Measurements from ENCODE around the gene GALNT2. TPM values are rescaled to one million over a fixed set of nuclear protein-coding genes. Genes with fewer than 3 reads are reported as not detected.

The GALNT2 gene
- total and polyA plus RNA-seq, 10 donors: 7.9 to 44.8 (median 36.9) TPM

DNA sequence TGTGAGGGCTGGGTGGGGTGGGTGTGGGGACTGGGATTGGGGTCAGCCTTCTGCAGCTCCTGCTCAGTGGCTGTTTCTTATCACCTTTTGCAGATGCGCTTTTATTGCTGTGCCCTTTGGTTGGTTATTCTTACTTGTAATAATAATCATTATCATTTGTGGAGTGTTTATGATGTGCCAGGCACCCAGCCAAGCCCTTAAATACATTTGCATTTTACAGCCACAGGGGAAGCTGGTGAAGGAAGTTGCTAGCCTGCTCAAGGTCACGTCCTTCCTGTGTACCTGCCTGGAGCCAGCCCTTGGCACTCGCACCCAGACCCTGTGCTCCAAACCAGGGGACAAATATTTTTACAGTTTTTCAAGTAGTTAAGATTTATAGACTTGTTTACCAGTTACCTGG lies 215.1 kb downstream of the GALNT2 start:
- Histone ChIP-seq H3K27me3 (replicated peaks in 1 of 7) (no peaks in the 10 kb centered on the region), H3K9me3 (no peaks in the 10 kb centered on the region), H3K4me1 (peaks cover 9 to 56% (median 33%) of the 10 kb centered on the region in 6 donors), H3K4me3 (peak overlapping the region in 1 of 8 donors; percentile 4), H3K27ac (peak overlapping the region in 7 of 8 donors; percentile 3 to 60 (median 34)), H3K36me3 (peaks cover 0 to 44% (median 24%) of the 10 kb centered on the region in 6 donors)
- no peak for TF ChIP-seq POLR2A (IDR thresholded peaks at IDR 0.05)
- TF ChIP-seq POLR2AphosphoS5 (IDR thresholded peaks at IDR 0.05): peak in 2 of 3 donors; percentile 53 to 57
- 7 to 23% (median 17%) methylated on average over 3 of the region's 3 CpGs for WGBS, 5 donors
- DNase-seq: peak; percentile 83
- intact Hi-C loops (cut with DNase I; ENCODE audit: low total_unique reads): no loop called here

DNA sequence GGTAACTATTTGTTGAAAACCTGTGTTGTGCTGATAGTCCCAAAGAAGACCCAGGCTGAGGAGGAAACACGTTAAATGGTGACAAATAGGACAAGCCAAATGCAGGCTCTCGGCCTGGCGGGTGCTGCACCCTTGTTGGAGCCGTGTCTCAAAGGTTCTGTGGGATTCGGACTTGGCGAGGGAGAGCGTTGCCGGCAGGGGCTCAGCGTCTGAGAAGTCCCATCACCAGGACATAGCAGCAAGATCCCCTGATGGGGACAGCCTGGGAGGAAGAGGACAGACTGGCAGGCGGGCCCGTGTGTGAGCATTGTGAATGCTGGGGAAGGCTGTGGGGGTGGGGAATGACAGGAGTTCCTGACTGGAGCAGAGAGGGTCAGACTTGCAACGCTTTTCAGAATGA lies 216.6 kb downstream of the GALNT2 start:
- 89 to 95% (median 94%) methylated on average over 12 of the region's 12 CpGs for WGBS, 5 donors
- Histone ChIP-seq H3K4me1 (peaks cover 9 to 43% (median 27%) of the 10 kb centered on the region in 6 donors), H3K36me3 (peaks cover 0 to 30% (median 23%) of the 10 kb centered on the region in 6 donors), H3K4me3 (no peak overlapping the region), H3K27me3 (replicated peaks in 1 of 7) (no peaks in the 10 kb centered on the region), H3K27ac (peak overlapping the region in 1 of 8 donors; percentile 60), H3K9me3 (no peaks in the 10 kb centered on the region)
- intact Hi-C loops (cut with DNase I; ENCODE audit: low total_unique reads): no loop called here
- DNase-seq: peak; percentile 62
- TF ChIP-seq POLR2AphosphoS5 (IDR thresholded peaks at IDR 0.05): peak in 1 of 3 donors; percentile 14
- TF ChIP-seq POLR2A (IDR thresholded peaks at IDR 0.05): no peak
- TF ChIP-seq, protein P1, sequence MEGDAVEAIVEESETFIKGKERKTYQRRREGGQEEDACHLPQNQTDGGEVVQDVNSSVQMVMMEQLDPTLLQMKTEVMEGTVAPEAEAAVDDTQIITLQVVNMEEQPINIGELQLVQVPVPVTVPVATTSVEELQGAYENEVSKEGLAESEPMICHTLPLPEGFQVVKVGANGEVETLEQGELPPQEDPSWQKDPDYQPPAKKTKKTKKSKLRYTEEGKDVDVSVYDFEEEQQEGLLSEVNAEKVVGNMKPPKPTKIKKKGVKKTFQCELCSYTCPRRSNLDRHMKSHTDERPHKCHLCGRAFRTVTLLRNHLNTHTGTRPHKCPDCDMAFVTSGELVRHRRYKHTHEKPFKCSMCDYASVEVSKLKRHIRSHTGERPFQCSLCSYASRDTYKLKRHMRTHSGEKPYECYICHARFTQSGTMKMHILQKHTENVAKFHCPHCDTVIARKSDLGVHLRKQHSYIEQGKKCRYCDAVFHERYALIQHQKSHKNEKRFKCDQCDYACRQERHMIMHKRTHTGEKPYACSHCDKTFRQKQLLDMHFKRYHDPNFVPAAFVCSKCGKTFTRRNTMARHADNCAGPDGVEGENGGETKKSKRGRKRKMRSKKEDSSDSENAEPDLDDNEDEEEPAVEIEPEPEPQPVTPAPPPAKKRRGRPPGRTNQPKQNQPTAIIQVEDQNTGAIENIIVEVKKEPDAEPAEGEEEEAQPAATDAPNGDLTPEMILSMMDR (IDR thresholded peaks at IDR 0.05 in 8 of 11, conservative IDR thresholded peaks at IDR 0.05 in 3 of 11): no peak

DNA sequence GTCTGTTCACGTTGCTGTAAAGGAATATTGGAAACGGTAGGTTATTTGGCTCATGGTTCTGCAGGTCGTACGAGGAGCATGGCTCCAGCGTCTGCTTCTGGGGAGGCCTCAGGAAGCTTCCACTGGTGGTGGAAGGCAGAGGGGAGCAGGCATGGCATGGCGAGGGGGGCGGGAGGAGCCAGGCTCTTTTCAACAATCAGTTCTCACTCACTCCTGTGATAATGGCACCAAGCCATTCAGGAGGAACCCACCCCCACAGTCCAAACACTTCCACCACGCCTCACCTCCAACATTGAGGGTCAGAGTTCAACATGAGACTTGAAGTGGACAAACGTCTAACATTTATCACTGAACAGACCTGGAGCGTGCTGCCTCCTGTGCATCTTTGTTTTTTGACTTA lies 217.9 kb downstream of the GALNT2 start:
- DNase-seq: peak; percentile 56
- no peaks in the 10 kb centered on the region for H3K27me3 ChIP-seq (replicated peaks in 1 of 7)
- H3K9me3 ChIP-seq: no peaks in the 10 kb centered on the region
- intact Hi-C loops (cut with DNase I; ENCODE audit: low total_unique reads): no loop called here
- TF ChIP-seq POLR2AphosphoS5 (IDR thresholded peaks at IDR 0.05) (no peak), POLR2A (IDR thresholded peaks at IDR 0.05) (no peak)
- TF ChIP-seq, protein P1 (IDR thresholded peaks at IDR 0.05 in 8 of 11, conservative IDR thresholded peaks at IDR 0.05 in 3 of 11): no peak
- H3K27ac ChIP-seq: no peak overlapping the region
- H3K36me3 ChIP-seq: peaks cover 0 to 18% (median 12%) of the 10 kb centered on the region in 6 donors
- WGBS, 5 donors: 78 to 93% (median 88%) methylated on average over 10 of the region's 10 CpGs
- H3K4me1 ChIP-seq: peaks cover 9 to 42% (median 27%) of the 10 kb centered on the region in 6 donors
- H3K4me3 ChIP-seq: no peak overlapping the region

DNA sequence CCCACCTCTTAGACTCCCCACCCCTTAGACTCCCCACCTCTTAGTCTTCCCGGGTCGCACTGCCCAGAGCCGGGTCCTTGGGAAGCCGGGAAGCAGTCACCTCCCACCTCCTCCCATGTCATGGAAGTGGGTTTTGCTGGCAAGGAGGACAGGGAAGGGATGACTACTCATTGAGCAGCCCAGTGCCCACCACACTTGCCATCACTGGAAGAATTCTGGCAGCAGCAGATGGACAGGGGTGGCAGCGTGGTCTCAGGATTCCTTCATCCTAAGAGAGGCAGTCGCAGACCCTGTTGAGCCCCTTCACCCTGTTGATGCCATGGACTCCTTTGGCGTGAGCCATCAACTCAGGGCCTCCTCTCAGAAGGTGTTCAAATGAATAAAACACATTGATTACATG lies 218.3 kb downstream of the GALNT2 start:
- Histone ChIP-seq H3K4me1 (peaks cover 9 to 43% (median 26%) of the 10 kb centered on the region in 6 donors), H3K4me3 (no peak overlapping the region), H3K27me3 (replicated peaks in 1 of 7) (no peaks in the 10 kb centered on the region), H3K9me3 (no peaks in the 10 kb centered on the region), H3K36me3 (peaks cover 0 to 13% (median 7%) of the 10 kb centered on the region in 6 donors), H3K27ac (no peak overlapping the region)
- intact Hi-C loops (cut with DNase I; ENCODE audit: low total_unique reads): no loop called here
- TF ChIP-seq POLR2AphosphoS5 (IDR thresholded peaks at IDR 0.05) (no peak), POLR2A (IDR thresholded peaks at IDR 0.05) (no peak)
- TF ChIP-seq, protein P1 (IDR thresholded peaks at IDR 0.05 in 8 of 11, conservative IDR thresholded peaks at IDR 0.05 in 3 of 11): no peak
- DNase-seq: peak; percentile 58
- 84 to 95% (median 86%) methylated on average over 7 of the region's 7 CpGs for whole genome bisulfite sequencing, 5 donors

Measured in spleen (tissue), 11 donors.